ENCODE measurements around the gene ADAMTS2. TPM values are rescaled to one million over a fixed set of nuclear protein-coding genes. Genes with fewer than 3 reads are reported as not detected.

The ADAMTS2 gene
- total RNA-seq, 1 donor from 2014 or later = 0.78 TPM

- DNase-seq = no peak
Observed at GRCh38 chr5:179343719-179344430, 1.4 kb downstream of the ADAMTS2 start.

- no peak for DNase-seq
Observed at GRCh38 chr5:179343021-179343718, 2.1 kb downstream of the ADAMTS2 start.

GRCh38 chr5:179342577-179342976 is 2.7 kb downstream of the ADAMTS2 start:
- DNase-seq = no peak

DNA sequence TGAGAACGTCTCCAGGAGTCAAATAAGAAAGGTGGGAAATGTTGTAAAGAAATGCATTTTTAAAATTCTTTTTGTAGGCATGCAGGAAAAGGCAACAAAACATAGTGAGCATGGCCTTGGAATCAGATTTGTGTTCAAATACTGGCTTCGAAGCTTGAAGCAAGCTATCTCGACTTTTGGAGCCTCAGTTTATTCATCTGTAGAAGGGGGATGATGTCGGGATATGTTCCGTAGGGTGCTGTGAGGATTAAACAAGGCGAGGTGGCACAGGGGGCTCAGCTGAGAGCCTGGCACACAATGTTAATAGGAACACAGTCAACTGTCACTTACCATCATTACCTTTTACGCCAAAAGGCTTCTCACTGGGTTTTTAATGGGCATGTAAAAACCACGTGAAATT is 4.8 kb downstream of the ADAMTS2 start:
- no peak for DNase-seq

GRCh38 chr5:179339996-179340395 is 5.3 kb downstream of the ADAMTS2 start:
- no peak for DNase-seq

GRCh38 chr5:179339081-179339480 is 6.2 kb downstream of the ADAMTS2 start:
- DNase-seq = no peak

- DNase-seq = no peak
Observed at GRCh38 chr5:179337796-179338676, 7.2 kb downstream of the ADAMTS2 start.

DNA sequence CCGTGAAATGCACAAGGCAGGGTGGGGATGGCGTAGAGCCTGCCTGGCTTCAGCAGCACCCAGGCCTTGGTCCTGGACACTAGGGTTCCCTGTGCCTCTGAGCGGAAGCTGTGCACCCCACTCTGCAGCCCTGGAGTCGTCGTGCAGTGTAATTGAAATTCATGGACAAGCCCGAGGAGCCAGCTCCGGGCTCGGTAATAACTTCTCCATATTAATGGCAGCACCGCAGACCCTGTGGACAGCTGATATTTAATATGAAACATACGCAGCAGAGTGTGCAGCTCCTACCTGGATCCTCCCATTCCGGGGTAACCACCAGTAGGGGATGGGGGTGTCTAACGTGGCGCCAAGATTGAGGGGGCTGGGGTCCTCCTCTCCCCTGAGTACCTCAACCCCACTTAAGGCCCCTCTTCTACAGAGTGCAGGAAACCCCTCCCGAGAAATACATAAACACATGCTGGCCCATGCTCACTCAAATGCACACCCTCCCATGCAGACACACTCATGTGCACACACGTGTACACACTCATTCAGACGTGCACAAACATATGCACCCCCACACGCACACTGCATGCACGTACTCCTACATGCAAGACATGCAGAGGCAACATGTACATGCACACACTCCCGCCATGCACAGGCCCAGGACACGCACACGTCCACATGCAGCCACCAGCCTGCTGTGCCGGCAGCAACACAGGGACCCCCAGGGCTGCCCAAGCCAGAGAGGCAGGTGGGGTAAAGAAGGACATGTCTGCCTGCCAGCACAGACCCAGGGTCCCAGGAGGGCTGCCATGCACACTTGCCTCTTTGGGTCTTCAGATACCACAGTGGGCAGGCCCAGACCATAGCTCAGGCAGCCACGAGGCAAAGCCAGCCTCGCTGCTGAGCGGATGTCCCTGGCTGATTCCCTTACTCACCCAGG is 8.1 kb downstream of the ADAMTS2 start:
- no peak for DNase-seq

- no peak for DNase-seq
Observed at GRCh38 chr5:179336126-179336870, 9.0 kb downstream of the ADAMTS2 start.

DNA sequence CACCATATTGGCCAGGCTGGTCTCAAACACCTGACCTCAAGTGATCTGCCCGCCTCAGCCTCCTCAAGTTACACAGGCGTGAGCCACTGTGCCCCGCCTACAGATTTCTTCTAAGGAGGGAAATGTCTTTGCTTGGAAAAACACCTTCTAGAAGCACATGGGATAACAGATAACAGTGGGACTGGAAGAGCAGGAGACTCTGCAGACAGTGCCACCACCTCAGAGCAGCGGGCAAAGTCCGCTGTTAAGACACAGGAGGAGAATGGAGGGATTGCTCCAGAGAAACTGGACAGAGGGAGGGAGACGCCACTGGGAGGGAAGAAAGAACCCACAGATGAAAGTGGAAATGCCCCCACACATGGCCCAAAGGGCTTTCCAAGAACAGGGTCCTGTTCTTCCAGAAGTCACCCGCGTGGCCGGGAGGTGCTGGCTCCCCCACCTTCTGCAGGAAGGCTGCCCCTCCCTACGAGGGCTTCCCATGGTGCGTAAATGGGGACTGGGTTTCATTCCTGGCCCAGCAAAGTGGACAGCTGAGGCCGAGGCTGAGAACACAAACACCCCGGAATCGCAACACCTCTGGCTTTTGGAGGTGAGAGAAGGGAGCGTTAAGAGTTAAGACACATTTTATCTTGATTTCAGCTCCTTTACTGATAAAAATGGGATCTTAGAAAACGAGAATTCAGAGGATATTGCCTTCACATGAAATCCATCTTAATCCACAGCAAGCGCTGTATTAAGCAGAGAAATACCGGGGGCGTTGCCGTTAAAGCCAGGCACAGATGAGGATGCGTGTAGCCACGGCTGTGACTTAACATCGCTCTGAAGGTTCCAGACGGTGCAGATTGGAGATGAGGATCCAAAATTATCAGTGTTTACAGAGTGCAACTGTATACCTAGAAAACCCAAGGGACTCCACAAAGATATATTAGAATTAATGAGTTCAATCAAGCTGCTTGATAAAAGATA is 11.2 kb downstream of the ADAMTS2 start:
- DNase-seq = no peak

GRCh38 chr5:179332741-179333290 is 12.4 kb downstream of the ADAMTS2 start:
- no peak for DNase-seq

- no peak for DNase-seq
Observed at GRCh38 chr5:179331591-179332375, 13.5 kb downstream of the ADAMTS2 start.

DNA sequence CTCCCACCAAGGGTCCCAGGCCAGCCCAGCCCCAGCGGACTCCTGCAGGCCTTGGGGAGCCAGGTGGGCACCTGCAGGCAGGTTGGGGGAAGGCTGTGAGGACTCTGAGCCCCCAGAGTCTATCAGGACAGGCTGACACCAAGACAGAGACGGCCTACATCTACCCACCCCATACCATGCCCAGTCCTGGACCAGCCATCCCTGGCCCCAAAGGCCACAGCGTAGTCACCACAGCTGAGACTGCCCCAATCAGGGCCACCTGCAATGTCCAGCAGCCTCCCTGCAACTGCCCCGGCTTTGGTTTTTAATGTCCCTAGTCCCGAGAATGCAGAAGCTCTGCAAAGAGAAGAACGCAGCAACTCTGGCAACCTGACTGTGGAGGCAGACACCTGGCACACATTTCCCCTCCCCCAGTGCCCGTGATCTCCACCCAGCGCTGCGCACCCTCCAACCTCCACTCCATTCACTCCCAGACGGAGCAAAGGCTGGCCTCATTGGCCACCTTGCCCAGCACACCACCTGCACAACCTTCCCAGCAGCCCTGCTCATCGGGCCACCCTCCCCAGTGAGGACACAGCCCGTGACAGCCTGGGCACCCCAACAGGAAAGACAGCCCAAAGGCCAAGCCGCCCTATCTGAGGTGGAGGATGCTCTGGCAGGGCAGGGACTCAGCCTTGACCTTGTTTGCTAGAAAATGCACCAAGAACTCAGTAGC is 14.9 kb downstream of the ADAMTS2 start:
- no peak for DNase-seq

- DNase-seq = no peak
Observed at GRCh38 chr5:179328291-179328690, 17.0 kb downstream of the ADAMTS2 start.

GRCh38 chr5:179327021-179327735 is 18.1 kb downstream of the ADAMTS2 start:
- DNase-seq = no peak

DNA sequence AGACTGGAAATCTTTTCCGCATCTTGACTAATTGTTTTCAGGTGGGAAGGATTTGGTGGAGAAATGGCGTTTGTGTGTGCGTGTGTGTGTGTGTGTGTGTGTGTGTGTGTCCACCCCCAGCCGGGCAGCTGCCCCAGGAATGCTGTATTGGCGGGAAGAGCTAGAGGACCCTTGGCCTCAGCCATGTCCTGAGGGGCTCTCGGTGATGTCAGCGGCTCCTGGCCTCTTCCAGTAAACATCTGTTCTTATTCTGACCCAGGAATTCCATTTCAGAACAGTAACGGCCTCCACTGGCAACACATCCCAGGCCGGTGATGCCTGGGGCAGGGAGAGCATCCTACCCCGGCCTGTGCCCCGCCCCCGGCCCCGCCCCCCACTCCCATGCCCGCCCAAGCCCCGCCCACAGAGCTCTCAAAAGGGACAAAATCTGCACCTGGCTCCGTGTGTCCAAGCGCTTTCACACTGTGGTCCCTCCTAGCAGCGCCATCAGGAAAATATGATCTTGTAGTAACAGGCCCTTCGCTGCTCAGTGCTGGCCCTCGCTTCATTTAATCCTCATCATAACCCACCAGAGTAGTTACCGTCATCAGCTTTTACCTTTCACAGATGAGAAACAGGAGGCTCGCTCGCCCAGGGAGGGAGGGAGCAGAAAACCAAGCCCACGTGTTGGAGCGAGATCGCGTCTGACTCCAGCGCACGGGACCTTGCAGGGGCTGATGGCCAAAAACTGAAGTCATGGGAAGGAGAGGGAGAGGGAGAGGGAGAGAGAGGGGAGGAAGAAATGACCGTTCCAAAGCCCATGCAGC is 18.9 kb downstream of the ADAMTS2 start:
- no peak for DNase-seq

Measured in occipital lobe (tissue), 2 donors.